Lower leg skin (tissue), 4 donors: ENCODE data around the gene MACROD1. TPM values are rescaled to one million over a fixed set of nuclear protein-coding genes. Genes with fewer than 3 reads are reported as not detected.
A peak's percentile ranks its signal among the peaks of the same experiment; 100 is the strongest.

Experiments
- DNase-seq, 2 donors: peaks; one replicate each; pipeline ENCODE4 v3.0.0-alpha.2; 2019; ENCODE audit warnings: low spot score in 2 of 2
- H3K4me3 ChIP-seq: fragments of 200-600 bp; sonication (generic); 2 replicates; pipeline ENCODE4 v1.5.1; 2017; ENCODE audit warnings: mild to moderate bottlenecking, low read depth; ENCODE audit not compliant: poor library complexity, severe bottlenecking
- POLR2A ChIP-seq, 2 donors: fragments of 450-650 bp; IDR thresholded peaks; one replicate each; pipeline ENCODE4 v1.6.1; 2016 to 2017; ENCODE audit warnings: antibody characterized with exemption in 2 of 2, mild to moderate bottlenecking in 1 of 2, moderate library complexity in 1 of 2
- WGBS, 2 donors: methylation state at CpG; one replicate each; pipeline ENCODE4 v1.1.5; 2018; 5-methylcytosine and 5-hydroxymethylcytosine counted together
- intact Hi-C: fragments of 100-400 bp; cut with DNase I; formaldehyde crosslinking; loops from one replicate; pipeline ENCODE4 v1.15.0; 2023; ENCODE audit warnings: low total_unique reads
- total RNA-seq, 4 donors: library from RNA; depleted of rRNA; stranded (reverse); fragments of >200 nt; gene quantifications; one replicate each; pipeline ENCODE4 v1.1.0, GENCODE V29; 2016
- TF ChIP-seq, protein P1 (sequence below), 3 donors: fragments of 450-650 bp; IDR thresholded peaks; one replicate each; pipeline ENCODE4 v1.5.1; 2016; ENCODE audit warnings: antibody characterized with exemption in 3 of 3, mild to moderate bottlenecking in 3 of 3, moderate library complexity in 2 of 3

Gene MACROD1
- total RNA-seq, 4 donors from 2014 or later, result 44.8 to 74.8 (median 55.6) TPM

DNA sequence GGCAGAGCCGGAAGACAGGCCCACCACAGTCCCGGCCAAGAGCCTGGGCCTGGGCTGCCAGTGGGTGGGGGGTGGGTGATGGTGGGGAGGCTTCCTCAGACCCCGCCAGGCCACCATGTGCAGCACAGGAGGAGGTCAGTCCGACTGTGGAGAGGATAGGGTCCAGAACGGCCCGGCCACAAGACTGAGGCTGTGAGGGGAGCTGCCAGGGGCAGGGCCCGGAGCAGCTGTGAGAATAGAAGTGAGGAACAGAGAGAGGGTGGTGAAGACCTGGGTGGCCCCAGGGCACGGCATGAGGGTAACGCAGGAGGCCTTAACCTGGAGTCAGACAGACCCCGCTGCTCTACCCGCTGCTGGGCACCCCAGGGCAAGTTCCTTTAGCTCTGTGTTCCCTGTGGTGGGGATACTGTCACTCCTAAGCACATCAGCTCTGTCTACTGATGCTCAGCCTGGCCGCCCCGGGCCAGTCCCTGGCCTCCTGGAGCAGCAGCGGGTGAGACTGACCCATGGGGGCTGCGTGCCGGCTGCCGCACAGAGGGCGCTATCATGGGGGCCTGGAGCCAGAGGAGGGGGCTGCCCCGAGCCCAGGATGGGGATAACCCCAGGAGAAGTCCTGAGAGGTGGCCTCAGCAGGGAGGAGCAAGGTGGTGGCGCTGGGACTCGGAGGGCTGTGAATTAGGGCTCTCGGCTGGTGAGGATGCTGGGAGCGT lies 42.3 kb upstream of the MACROD1 start:
- WGBS, 2 donors, result 77 to 88% methylated on average over 20 to 23 of the region's 23 CpGs
- no peak for TF ChIP-seq POLR2A (IDR thresholded peaks at IDR 0.05)
- TF ChIP-seq, protein P1, sequence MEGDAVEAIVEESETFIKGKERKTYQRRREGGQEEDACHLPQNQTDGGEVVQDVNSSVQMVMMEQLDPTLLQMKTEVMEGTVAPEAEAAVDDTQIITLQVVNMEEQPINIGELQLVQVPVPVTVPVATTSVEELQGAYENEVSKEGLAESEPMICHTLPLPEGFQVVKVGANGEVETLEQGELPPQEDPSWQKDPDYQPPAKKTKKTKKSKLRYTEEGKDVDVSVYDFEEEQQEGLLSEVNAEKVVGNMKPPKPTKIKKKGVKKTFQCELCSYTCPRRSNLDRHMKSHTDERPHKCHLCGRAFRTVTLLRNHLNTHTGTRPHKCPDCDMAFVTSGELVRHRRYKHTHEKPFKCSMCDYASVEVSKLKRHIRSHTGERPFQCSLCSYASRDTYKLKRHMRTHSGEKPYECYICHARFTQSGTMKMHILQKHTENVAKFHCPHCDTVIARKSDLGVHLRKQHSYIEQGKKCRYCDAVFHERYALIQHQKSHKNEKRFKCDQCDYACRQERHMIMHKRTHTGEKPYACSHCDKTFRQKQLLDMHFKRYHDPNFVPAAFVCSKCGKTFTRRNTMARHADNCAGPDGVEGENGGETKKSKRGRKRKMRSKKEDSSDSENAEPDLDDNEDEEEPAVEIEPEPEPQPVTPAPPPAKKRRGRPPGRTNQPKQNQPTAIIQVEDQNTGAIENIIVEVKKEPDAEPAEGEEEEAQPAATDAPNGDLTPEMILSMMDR (IDR thresholded peaks at IDR 0.05), result no peak
- intact Hi-C loops, result loop anchor here (5.0 kb wide), 2 partner anchors 94 to 729 kb away; partner anchors contain the start of genes CATSPERZ and GPHA2
- DNase-seq, result no peak
- no peak overlapping the region for H3K4me3 ChIP-seq

DNA sequence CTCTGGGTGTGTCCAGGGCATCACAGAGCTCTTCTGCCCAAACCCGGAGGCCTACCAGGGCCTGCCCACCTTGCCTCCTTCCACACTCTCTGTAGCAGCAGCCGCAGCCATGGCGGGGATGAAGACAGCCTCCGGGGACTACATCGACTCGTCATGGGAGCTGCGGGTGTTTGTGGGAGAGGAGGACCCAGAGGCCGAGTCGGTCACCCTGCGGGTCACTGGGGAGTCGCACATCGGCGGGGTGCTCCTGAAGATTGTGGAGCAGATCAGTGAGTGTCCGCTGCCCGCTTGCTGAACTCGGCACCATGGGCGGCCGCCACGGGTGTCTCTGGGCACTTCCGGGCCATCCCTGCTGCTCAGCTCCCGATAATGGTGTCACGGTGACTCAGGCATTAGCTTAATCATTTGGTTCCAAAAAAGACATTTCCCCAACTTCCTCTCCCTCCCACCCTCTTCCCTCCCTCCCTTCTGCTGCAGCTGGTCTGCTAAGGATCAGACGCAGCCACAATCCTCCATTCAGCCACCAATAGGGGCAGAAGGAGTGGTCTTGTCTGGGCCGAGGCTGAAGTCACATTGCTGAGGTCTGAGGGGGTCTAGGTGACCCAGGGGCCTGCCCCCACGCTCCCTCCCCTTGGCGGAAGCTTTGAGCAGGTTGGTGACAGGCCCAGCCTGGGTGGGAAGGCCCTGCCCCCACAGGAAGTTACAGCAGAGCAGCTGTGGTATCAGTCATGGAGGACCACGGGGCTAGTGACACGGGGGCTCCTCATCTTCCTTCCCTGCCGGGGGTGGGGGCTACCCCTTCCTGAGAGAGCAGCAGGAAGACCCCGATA lies 41.6 kb upstream of the MACROD1 start:
- DNase-seq, result peak; percentile 58 to 92
- WGBS, 2 donors, result 52 to 55% methylated on average over 27 to 29 of the region's 30 CpGs
- peak overlapping the region; percentile 20 for H3K4me3 ChIP-seq
- intact Hi-C loops, result loop anchor here (5.0 kb wide), 2 partner anchors 95 to 730 kb away; partner anchors contain the start of genes CATSPERZ and GPHA2
- no peak for TF ChIP-seq POLR2A (IDR thresholded peaks at IDR 0.05)
- TF ChIP-seq, protein P1 (IDR thresholded peaks at IDR 0.05), result no peak

DNA sequence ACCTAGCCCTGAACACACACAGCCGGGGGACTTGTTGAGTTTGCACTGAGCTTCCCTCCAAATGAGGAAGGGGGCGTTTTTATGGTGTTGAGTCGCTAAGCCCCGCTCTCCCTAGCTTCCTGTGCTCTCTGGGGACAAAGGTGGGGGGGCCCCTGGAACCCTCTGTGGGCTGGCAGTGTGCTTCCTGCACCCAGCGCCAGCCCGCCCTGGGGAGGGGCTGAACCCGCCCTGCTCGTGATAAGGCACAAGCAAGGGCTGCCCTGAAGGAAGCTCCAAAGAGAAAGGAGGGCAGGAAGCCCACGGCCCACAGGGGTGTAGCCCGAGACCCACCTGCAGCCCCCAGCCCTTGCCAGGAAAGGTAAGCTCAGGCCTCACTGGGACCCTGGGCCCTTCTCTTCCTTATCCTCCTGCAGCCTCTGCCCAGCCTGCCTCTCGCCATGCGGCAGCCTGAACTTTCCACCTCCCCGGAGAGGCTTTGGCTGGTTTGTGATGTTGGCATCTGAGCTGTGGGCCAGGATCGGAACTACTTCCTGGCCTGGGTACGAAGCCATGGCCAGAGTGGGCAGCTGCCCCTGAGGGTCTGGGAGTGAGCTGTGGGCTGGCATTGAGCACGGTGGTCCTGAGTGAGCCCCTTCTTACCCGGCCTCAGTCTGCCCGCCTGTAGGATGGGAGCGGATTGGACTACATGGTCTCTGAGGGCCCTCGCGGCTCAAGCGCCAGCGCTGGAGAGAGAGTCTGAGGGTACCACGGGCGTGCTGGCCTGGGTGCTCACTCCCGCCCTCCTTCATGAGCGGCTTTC lies 40.7 kb upstream of the MACROD1 start, which contains the start of gene FERMT3:
TSS of gene FERMT3 (plus strand) at position 265 of the 799 bp plus-strand sequence. CDS start 644 bp downstream, outside the sequence.
- peak within 1 kb of the TSS; percentile 20 for H3K4me3 ChIP-seq
- TF ChIP-seq, protein P1 (IDR thresholded peaks at IDR 0.05), result no peak
- no peak for TF ChIP-seq POLR2A (IDR thresholded peaks at IDR 0.05)
- intact Hi-C loops, result loop anchor here (5.0 kb wide), 2 partner anchors 96 to 731 kb away; partner anchors contain the start of genes CATSPERZ and GPHA2
- WGBS, 2 donors, result 77% methylated on average over 14 to 27 of the region's 27 CpGs
- DNase-seq, result peak; percentile 68 to 92

DNA sequence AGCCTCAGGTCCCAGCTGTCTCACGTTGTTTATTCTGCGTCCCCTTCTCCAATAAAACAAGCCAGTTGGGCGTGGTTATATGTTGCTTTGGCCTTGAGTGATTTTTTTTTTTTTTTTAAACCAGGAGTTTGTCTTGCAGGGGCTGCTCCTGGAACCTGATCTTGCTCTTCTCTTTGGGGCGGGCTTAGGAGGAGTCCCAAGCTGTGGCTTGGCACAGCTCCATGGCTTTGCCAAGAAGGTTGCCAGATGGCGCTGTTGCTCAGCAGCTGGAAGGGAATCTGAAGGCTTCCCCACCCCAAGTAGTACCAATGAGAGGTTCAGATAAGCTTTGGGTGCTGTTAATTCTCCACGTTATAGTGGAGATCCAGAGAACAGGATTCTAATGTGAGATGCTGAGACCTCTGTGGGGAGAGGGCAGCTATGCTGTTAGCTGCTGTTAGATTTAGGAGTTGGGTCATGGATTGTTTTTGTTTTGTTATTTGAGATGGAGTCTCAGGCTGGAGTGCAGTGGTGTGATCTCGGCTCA lies 38.6 kb upstream of the MACROD1 start:
- intact Hi-C loops, result no loop called here
- no peak overlapping the region for H3K4me3 ChIP-seq
- TF ChIP-seq POLR2A (IDR thresholded peaks at IDR 0.05), result no peak
- TF ChIP-seq, protein P1 (IDR thresholded peaks at IDR 0.05), result peak in 1 of 3 donors; percentile 57
- DNase-seq, result peak; percentile 89 to 96
- 19 to 23% methylated on average over 7 of the region's 7 CpGs for WGBS, 2 donors

DNA sequence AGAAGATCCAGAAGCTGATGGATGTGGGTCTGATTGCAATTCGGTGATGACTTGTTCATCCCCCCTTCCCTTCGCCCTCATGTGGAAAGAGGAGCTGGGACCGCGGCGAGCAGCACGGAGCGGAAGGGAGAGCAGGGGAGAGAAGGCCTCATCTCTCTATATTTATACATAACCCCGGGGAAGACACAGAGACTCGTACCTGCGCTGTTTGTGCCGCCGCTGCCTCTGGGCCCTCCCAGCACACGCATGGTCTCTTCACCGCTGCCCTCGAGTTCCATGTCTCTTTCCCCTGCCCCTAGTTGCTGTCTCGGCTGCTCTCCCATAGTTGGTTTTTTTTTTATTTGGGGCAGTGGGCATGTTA lies 38.1 kb upstream of the MACROD1 start:
- DNase-seq, result no peak
- no peak for TF ChIP-seq POLR2A (IDR thresholded peaks at IDR 0.05)
- TF ChIP-seq, protein P1 (IDR thresholded peaks at IDR 0.05), result no peak
- intact Hi-C loops, result no loop called here
- no peak overlapping the region for H3K4me3 ChIP-seq
- 71 to 75% methylated on average over 16 of the region's 16 CpGs for WGBS, 2 donors
